ENCODE results near the gene MACF1.

MACF1 gene

GRCh38 chr1:39434797-39435395, 230.4 kb downstream of the MACF1 start:
- no peak for DNase-seq (ENCODE audit: low spot score)
- no peak for TF ChIP-seq CTCF (IDR thresholded peaks at IDR 0.05; ENCODE audit: extremely low read depth, missing control alignments)

GRCh38 chr1:39435597-39435996, 231.1 kb downstream of the MACF1 start:
- TF ChIP-seq CTCF (IDR thresholded peaks at IDR 0.05; ENCODE audit: extremely low read depth, missing control alignments) = no peak
- DNase-seq (ENCODE audit: low spot score) = no peak

GRCh38 chr1:39436842-39437241, 232.3 kb downstream of the MACF1 start:
- DNase-seq (ENCODE audit: low spot score) = no peak
- no peak for TF ChIP-seq CTCF (IDR thresholded peaks at IDR 0.05; ENCODE audit: extremely low read depth, missing control alignments)

- no peak for DNase-seq (ENCODE audit: low spot score)
- TF ChIP-seq CTCF (IDR thresholded peaks at IDR 0.05; ENCODE audit: extremely low read depth, missing control alignments) = no peak
These were observed 233.5 kb downstream of the MACF1 start for GRCh38 chr1:39438042-39438441.

GRCh38 chr1:39440856-39441255, 236.4 kb downstream of the MACF1 start:
- no peak for DNase-seq (ENCODE audit: low spot score)
- no peak for TF ChIP-seq CTCF (IDR thresholded peaks at IDR 0.05; ENCODE audit: extremely low read depth, missing control alignments)

GRCh38 chr1:39441797-39442196, 237.3 kb downstream of the MACF1 start:
- TF ChIP-seq CTCF (IDR thresholded peaks at IDR 0.05; ENCODE audit: extremely low read depth, missing control alignments) = no peak
- DNase-seq (ENCODE audit: low spot score) = no peak

- no peak for TF ChIP-seq CTCF (IDR thresholded peaks at IDR 0.05; ENCODE audit: extremely low read depth, missing control alignments)
- no peak for DNase-seq (ENCODE audit: low spot score)
These were observed 241.1 kb downstream of the MACF1 start for GRCh38 chr1:39445573-39445972.
